HG02885 (cell line): ENCODE measurements around the gene PLEKHA7.
A peak's percentile ranks its signal among the peaks of the same experiment; 100 is the strongest.

Experiments
- ATAC-seq: cut with Tn5 transposase; IDR thresholded peaks from one replicate; pipeline ENCODE4 v1.9.1; 2021; ENCODE audit warnings: mild to moderate bottlenecking; ENCODE audit not compliant: unreplicated experiment, poor library complexity

Gene PLEKHA7

GRCh38 chr11:16799221-16799620 is 215.0 kb downstream of the PLEKHA7 start:
- ATAC-seq: no peak

- peak; percentile 34 for ATAC-seq
These were observed 216.4 kb downstream of the PLEKHA7 start for GRCh38 chr11:16797776-16798175.

GRCh38 chr11:16796311-16796710 is 217.9 kb downstream of the PLEKHA7 start:
- no peak for ATAC-seq

- ATAC-seq: no peak
These were observed 219.1 kb downstream of the PLEKHA7 start for GRCh38 chr11:16795146-16795545.

- no peak for ATAC-seq
These were observed 220.0 kb downstream of the PLEKHA7 start for GRCh38 chr11:16794047-16794818.

GRCh38 chr11:16793511-16793910 is 220.7 kb downstream of the PLEKHA7 start:
- no peak for ATAC-seq

GRCh38 chr11:16793009-16793408 is 221.2 kb downstream of the PLEKHA7 start:
- ATAC-seq: no peak

- ATAC-seq: no peak
These were observed 221.8 kb downstream of the PLEKHA7 start for GRCh38 chr11:16792426-16792825.

GRCh38 chr11:16791191-16791961 is 222.8 kb downstream of the PLEKHA7 start:
- ATAC-seq: no peak

GRCh38 chr11:16790486-16791190 is 223.6 kb downstream of the PLEKHA7 start:
- ATAC-seq: no peak

- ATAC-seq: no peak
These were observed 224.4 kb downstream of the PLEKHA7 start for GRCh38 chr11:16789560-16790485.

- ATAC-seq: no peak
These were observed 225.2 kb downstream of the PLEKHA7 start for GRCh38 chr11:16789063-16789420.

- ATAC-seq: peak; percentile 69
These were observed 225.8 kb downstream of the PLEKHA7 start for GRCh38 chr11:16788141-16789062.

GRCh38 chr11:16787035-16787742 is 227.0 kb downstream of the PLEKHA7 start:
- ATAC-seq: no peak

- ATAC-seq: no peak
These were observed 228.1 kb downstream of the PLEKHA7 start for GRCh38 chr11:16786131-16786530.

GRCh38 chr11:16785520-16786128 is 228.6 kb downstream of the PLEKHA7 start:
- ATAC-seq: peak; percentile 84

- ATAC-seq: no peak
These were observed 229.5 kb downstream of the PLEKHA7 start for GRCh38 chr11:16784666-16785065.

- no peak for ATAC-seq
These were observed 230.1 kb downstream of the PLEKHA7 start for GRCh38 chr11:16784097-16784496.
